ENCODE measurements around the gene TOX2. TPM values are rescaled to one million over a fixed set of nuclear protein-coding genes. Genes with fewer than 3 reads are reported as not detected.

The TOX2 gene
- total RNA-seq, 1 donor from 2014 or later = 24.3 TPM

DNA sequence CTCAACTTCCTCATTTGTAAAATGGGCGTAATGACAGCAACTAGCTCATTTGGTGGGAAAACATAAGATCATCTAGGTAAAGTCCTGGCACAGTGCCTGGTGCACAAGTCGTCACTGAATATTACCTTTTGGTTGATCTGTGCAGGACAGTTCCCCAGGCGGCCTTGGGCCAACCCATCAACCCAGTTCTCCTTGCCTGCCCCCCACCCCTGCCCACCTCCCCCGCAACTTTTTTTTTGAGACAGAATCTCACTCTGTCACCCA is 173.1 kb downstream of the TOX2 start:
- intact Hi-C loops (cut with DNase I) = loop anchor here (10.0 kb wide), 1 partner anchor 253 kb away; no protein-coding TSS in a partner anchor
- H3K27ac ChIP-seq = no peak overlapping the region

DNA sequence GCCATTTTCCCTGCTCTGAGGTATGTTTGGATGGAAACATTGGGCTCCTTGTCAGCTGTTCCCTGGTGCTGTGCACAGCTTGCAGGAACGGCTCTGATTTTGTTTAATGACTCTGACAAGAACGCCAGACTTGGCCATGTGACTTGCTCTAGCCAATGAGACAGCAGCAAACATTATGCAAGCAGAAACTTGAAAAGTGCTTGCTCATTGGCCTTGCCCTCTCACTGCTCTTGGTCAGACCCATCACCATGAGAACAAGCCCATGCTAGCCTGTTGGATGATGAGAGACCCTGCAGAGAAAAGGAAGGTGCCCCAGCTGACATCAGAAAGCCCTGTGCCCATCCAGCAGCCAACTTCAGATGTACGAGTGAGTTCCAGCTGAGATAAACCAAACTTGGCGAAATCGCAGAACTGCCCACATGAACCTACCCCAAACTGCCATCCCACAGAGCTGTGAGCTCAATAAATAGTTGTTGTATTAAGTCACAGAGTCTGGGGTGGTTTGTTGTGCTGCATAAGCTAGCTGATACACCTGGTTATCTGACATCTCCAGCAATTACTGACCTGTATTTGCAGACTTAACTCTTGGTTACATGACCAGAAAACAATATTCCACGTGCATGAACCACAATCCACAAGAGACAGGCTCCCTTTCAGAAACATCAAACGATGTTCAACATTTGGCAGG is 175.5 kb downstream of the TOX2 start:
- Histone ChIP-seq H3K4me3 (no peak overlapping the region), H3K36me3 (no peaks in the 10 kb centered on the region), H3K27me3 (peaks cover under 1% of the 10 kb centered on the region), H3K9me3 (no peaks in the 10 kb centered on the region), H3K27ac (no peak overlapping the region), H3K4me1 (no peaks in the 10 kb centered on the region)
- no peak for DNase-seq
- TF ChIP-seq, protein P1, sequence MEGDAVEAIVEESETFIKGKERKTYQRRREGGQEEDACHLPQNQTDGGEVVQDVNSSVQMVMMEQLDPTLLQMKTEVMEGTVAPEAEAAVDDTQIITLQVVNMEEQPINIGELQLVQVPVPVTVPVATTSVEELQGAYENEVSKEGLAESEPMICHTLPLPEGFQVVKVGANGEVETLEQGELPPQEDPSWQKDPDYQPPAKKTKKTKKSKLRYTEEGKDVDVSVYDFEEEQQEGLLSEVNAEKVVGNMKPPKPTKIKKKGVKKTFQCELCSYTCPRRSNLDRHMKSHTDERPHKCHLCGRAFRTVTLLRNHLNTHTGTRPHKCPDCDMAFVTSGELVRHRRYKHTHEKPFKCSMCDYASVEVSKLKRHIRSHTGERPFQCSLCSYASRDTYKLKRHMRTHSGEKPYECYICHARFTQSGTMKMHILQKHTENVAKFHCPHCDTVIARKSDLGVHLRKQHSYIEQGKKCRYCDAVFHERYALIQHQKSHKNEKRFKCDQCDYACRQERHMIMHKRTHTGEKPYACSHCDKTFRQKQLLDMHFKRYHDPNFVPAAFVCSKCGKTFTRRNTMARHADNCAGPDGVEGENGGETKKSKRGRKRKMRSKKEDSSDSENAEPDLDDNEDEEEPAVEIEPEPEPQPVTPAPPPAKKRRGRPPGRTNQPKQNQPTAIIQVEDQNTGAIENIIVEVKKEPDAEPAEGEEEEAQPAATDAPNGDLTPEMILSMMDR (IDR thresholded peaks at IDR 0.05) = no peak
- ATAC-seq = peak; percentile 62
- intact Hi-C loops (cut with DNase I) = loop anchor here (10.0 kb wide), 1 partner anchor 255 kb away; no protein-coding TSS in a partner anchor

More for the DNA sequence above, 173.1 kb downstream of the TOX2 start:
- no peak for DNase-seq
- no peak overlapping the region for H3K4me3 ChIP-seq
- no peaks in the 10 kb centered on the region for H3K36me3 ChIP-seq
- ATAC-seq = no peak
- TF ChIP-seq, protein P1 (IDR thresholded peaks at IDR 0.05) = no peak
- H3K9me3 ChIP-seq = no peaks in the 10 kb centered on the region
- H3K4me1 ChIP-seq = no peaks in the 10 kb centered on the region
- no peaks in the 10 kb centered on the region for H3K27me3 ChIP-seq

DNA sequence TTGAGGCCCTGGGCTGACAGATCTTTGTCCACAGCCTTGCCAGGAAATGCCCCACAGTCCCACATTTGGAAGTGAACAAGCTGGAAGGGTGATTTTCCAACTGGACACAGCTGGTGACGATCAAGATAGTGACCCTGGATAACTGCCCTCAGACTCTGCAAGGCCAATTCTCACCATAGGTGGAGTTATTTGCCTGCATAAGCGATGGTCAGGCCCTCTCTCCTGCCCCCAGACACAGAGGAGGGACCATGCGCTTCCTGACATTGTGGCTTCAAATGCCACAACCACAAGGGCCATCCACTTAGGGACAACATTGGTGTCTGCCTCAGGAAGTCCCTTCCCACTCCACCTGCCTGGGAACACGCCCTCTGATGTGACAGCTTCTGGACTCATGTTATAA is 176.4 kb downstream of the TOX2 start:
- DNase-seq (no peak), ATAC-seq (no peak)
- Histone ChIP-seq H3K4me1 (no peaks in the 10 kb centered on the region), H3K36me3 (no peaks in the 10 kb centered on the region), H3K27ac (no peak overlapping the region), H3K9me3 (no peaks in the 10 kb centered on the region), H3K27me3 (peaks cover 5% of the 10 kb centered on the region), H3K4me3 (no peak overlapping the region)
- intact Hi-C loops (cut with DNase I) = no loop called here
- TF ChIP-seq, protein P1 (IDR thresholded peaks at IDR 0.05) = no peak

DNA sequence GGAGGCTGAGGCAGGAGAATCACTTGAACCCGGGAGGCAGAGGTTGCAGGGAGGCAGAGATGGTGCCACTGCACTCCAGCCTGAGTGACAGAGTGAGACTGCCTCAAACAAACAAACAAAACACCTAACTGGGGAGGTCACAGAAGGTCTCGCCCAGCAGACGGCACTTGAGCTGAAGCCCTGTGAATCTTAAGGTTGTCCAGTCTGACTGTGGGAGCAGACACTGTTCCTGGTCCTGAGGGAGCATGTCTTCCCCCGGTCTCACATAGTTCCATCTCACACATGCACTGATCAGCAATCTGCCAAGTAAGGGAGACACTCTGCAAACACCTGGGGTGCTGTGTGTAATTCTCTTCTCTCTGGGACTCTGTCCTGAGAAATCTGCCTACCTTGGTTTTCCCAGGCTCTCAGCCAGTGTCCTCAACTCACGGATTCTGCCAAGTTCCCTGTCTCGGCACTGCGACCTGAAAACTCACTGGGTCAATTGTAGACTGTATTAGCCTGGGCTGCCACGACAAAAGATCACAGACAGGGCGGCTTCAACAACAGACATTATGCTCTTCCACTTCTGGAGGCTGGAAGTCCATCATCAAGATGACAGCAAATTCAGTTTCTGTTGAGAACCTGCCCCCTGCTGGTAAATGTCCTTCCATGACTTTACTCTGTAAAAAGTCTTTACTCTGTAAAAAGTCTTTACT is 178.0 kb downstream of the TOX2 start:
- Histone ChIP-seq H3K4me3 (no peak overlapping the region), H3K4me1 (no peaks in the 10 kb centered on the region), H3K27ac (no peak overlapping the region), H3K27me3 (peaks cover 5% of the 10 kb centered on the region), H3K9me3 (no peaks in the 10 kb centered on the region), H3K36me3 (no peaks in the 10 kb centered on the region)
- intact Hi-C loops (cut with DNase I) = no loop called here
- ATAC-seq (peak; percentile 16), DNase-seq (no peak)
- TF ChIP-seq, protein P1 (IDR thresholded peaks at IDR 0.05) = peak; percentile 40

DNA sequence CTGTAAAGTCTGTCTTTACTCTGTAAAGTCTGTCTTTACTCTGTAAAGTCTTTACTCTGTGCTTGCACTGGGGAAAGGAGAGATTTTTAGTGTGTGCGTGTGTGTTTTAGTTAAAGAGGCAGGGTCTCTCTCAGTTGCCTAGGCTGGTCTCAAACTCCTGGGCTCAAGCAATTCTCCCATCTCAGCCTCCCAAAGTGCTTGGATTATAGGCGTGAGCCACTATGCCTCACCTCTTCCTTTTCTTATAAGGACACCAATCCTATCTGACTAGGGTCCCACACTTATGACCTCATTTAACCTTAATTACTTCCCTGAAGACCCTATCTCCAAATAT is 178.6 kb downstream of the TOX2 start:
- TF ChIP-seq, protein P1 (IDR thresholded peaks at IDR 0.05) = no peak
- peaks cover 5% of the 10 kb centered on the region for H3K27me3 ChIP-seq
- no peaks in the 10 kb centered on the region for H3K9me3 ChIP-seq
- ATAC-seq = no peak
- H3K36me3 ChIP-seq = no peaks in the 10 kb centered on the region
- intact Hi-C loops (cut with DNase I) = no loop called here
- H3K27ac ChIP-seq = no peak overlapping the region
- no peak for DNase-seq
- no peaks in the 10 kb centered on the region for H3K4me1 ChIP-seq
- no peak overlapping the region for H3K4me3 ChIP-seq

Measured in upper lobe of right lung (tissue), 1 donor.